ENCODE results near the gene TDRD9.
"Not testable (repeated sequence)": the region's sequence is repeated elsewhere in the genome, so short reads cannot be mapped to it uniquely, and the experiment has no call there.

Gene TDRD9

DNA sequence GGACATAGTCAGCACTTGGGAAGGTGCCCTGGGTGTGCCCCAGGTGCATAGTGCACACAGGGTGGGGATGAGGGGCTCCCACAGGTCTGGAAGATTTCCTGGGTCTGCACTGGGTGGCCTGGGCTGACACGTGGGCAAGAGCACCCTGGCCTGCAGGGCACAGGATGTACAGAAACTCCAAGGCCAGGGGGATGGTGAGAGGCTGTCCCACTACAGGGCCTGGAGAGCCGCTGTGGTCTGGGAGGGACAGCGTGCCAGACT lies 45.1 kb upstream of the TDRD9 start:
- no peak for DNase-seq (ENCODE audit: insufficient read length, low spot score)
- FAIRE-seq, result no peak
- TF ChIP-seq POU2F2 (IDR thresholded peaks at IDR 0.05; ENCODE audit: low read depth, low read length) (no peak), PAX5 (IDR thresholded peaks at IDR 0.05; ENCODE audit: insufficient read depth, low read length, severe bottlenecking) (no peak), TAF1 (IDR thresholded peaks at IDR 0.05; ENCODE audit: low read depth, low read length) (no peak), POLR2AphosphoS5 (IDR thresholded peaks at IDR 0.05; ENCODE audit: low read depth, low read length) (no peak), POLR2A (IDR thresholded peaks at IDR 0.05; ENCODE audit: low read depth, low read length) (no peak), SPI1 (IDR thresholded peaks at IDR 0.05; ENCODE audit: low read depth, low read length) (no peak)

DNA sequence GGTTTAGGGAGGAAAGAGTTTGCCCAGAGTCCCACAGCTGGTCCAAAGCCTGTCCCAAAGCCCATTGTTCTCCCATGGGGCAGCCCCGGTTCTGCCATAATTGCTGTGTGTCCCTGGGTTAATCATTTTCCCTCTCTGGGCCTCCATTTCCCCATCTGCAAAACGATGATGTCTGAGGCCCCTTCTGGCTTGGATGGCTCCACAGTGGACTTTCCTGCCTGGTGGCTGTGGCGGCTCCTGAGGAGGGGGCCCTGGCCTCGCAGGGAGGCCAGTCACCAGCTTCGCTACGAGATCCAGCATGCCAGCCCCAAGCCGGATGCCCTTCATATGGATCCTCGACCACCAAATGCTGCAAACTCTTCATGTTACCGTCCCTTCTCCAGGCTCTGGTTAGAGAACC lies 43.4 kb upstream of the TDRD9 start:
- FAIRE-seq (no peak), DNase-seq (ENCODE audit: insufficient read length, low spot score) (no peak)
- TF ChIP-seq POLR2AphosphoS5 (IDR thresholded peaks at IDR 0.05; ENCODE audit: low read depth, low read length), result no peak
- TF ChIP-seq SPI1 (IDR thresholded peaks at IDR 0.05; ENCODE audit: low read depth, low read length), result no peak
- TF ChIP-seq PAX5 (IDR thresholded peaks at IDR 0.05; ENCODE audit: insufficient read depth, low read length, severe bottlenecking), result no peak
- TF ChIP-seq POU2F2 (IDR thresholded peaks at IDR 0.05; ENCODE audit: low read depth, low read length), result no peak
- no peak for TF ChIP-seq TAF1 (IDR thresholded peaks at IDR 0.05; ENCODE audit: low read depth, low read length)
- no peak for TF ChIP-seq POLR2A (IDR thresholded peaks at IDR 0.05; ENCODE audit: low read depth, low read length)

DNA sequence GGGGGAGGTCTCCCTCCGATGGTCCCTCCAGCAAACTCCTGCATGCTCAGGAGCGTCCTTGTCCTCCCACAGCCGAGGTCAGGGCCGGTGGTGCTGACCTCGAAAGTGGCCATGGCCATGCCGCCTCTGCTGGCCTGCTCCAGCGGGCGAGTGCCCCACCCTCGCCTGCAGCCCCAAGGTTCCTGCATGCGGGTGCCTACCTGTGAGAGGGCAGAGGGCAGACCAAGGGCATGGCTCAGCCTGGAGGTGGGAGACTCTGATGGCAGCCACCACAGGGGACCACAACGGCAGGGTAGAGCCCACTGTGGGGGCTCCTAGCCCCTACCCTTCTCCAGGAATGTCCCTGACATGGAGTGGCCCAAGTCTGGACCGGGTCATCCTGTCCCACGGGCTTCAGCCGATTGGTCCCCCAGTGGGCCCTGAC lies 42.7 kb upstream of the TDRD9 start:
- no peak for FAIRE-seq
- TF ChIP-seq POU2F2 (IDR thresholded peaks at IDR 0.05; ENCODE audit: low read depth, low read length) (no peak), TAF1 (IDR thresholded peaks at IDR 0.05; ENCODE audit: low read depth, low read length) (no peak), POLR2A (IDR thresholded peaks at IDR 0.05; ENCODE audit: low read depth, low read length) (no peak), SPI1 (IDR thresholded peaks at IDR 0.05; ENCODE audit: low read depth, low read length) (no peak), PAX5 (IDR thresholded peaks at IDR 0.05; ENCODE audit: insufficient read depth, low read length, severe bottlenecking) (no peak), POLR2AphosphoS5 (IDR thresholded peaks at IDR 0.05; ENCODE audit: low read depth, low read length) (no peak)
- DNase-seq (ENCODE audit: insufficient read length, low spot score), result no peak

DNA sequence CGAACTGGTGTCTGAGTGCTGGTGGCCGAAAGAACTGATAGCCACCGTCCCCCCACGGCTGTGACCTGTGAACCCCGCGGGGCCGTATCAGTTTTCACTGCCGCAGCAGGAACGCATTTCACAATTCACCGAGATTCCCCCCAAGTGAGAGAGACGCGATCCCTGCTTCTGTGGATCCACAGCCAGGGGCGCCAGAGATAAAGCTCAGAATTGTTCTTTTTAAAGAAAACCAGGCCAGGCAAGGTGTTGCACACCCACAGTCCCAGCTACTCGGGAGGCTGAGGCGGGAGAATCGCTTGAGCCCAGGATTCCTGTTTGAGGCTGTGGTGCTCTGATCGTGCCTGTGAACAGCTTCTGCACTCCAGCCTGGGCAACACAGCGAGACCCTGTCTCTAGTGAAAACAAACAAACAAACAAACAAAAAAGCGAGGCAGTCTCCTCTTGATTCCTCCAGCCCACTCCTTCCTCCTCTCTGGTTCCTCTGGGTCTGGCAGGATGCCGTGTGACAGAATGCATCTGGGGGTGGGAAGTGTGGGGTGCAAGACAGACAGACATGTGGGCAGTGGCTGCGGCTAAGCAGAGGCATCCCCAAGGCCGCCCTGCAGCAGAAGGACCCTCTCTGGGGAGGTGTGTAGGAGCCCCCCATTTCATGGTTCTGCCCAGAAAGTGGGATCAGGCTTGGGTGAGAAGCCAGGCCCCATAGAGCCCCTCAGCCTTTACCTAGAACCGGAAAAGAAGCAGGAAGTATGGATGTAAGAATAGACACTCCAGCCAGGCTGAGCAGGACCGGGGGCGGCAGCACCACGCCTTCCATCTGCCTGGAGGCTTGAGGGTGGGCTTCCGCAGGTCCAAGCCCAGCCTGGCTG lies 41.7 kb upstream of the TDRD9 start:
- no peak for DNase-seq (ENCODE audit: insufficient read length, low spot score)
- TF ChIP-seq POLR2AphosphoS5 (IDR thresholded peaks at IDR 0.05; ENCODE audit: low read depth, low read length), result no peak
- TF ChIP-seq POU2F2 (IDR thresholded peaks at IDR 0.05; ENCODE audit: low read depth, low read length), result no peak
- TF ChIP-seq POLR2A (IDR thresholded peaks at IDR 0.05; ENCODE audit: low read depth, low read length), result no peak
- TF ChIP-seq PAX5 (IDR thresholded peaks at IDR 0.05; ENCODE audit: insufficient read depth, low read length, severe bottlenecking), result no peak
- no peak for TF ChIP-seq SPI1 (IDR thresholded peaks at IDR 0.05; ENCODE audit: low read depth, low read length)
- no peak for TF ChIP-seq TAF1 (IDR thresholded peaks at IDR 0.05; ENCODE audit: low read depth, low read length)
- no peak for FAIRE-seq

DNA sequence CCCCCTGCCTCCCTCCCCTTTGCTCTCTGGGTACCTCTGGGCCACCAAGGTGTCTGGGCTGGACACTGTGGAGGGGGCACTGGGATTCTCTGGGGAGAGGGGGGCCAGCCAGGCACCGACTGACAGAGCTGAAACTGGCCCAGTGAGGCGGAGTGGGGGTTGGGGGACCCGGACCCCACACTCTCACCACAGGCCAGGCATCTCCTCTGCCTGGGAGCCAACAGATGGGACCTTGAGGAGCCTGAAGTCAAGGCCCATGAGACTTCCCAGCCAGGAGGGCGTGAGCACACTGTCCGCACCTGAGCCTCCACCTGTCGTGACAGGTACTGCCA lies 41.1 kb upstream of the TDRD9 start:
- no peak for FAIRE-seq
- TF ChIP-seq POLR2A (IDR thresholded peaks at IDR 0.05; ENCODE audit: low read depth, low read length), result no peak

DNA sequence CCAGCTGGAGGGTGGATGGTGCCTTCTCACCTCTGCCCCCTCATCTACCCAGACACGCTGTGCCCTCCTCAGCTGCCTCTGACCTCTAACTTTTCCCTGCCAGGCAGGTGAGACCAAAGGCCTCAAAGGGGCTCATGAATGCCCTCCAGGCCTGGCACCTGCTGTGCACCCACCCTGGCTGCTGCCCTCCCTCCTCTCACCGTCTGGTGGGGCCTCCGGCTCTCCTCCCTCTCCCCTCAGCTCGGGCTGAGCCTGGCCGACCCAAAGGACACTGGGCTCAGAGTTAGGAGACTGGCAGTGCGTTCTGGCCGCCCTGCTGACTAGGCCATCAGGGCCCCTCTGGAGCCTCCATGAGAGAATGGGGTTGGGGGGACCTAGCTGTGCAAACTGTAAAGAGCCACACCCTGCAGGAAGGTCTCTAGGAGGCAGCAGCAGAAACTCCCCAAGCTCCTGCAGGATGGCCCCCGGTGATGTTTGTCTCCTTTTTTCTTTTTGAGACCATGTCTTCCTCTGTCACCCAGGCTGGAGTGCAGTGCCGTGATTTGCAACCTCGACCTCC lies 40.6 kb upstream of the TDRD9 start:
- FAIRE-seq (no peak), DNase-seq (ENCODE audit: insufficient read length, low spot score) (no peak)
- no peak for TF ChIP-seq POLR2AphosphoS5 (IDR thresholded peaks at IDR 0.05; ENCODE audit: low read depth, low read length)
- no peak for TF ChIP-seq POLR2A (IDR thresholded peaks at IDR 0.05; ENCODE audit: low read depth, low read length)
- no peak for TF ChIP-seq TAF1 (IDR thresholded peaks at IDR 0.05; ENCODE audit: low read depth, low read length)
- no peak for TF ChIP-seq SPI1 (IDR thresholded peaks at IDR 0.05; ENCODE audit: low read depth, low read length)
- no peak for TF ChIP-seq PAX5 (IDR thresholded peaks at IDR 0.05; ENCODE audit: insufficient read depth, low read length, severe bottlenecking)
- no peak for TF ChIP-seq POU2F2 (IDR thresholded peaks at IDR 0.05; ENCODE audit: low read depth, low read length)

More for the DNA sequence above, 41.1 kb upstream of the TDRD9 start:
- DNase-seq (ENCODE audit: insufficient read length, low spot score), result no peak

DNA sequence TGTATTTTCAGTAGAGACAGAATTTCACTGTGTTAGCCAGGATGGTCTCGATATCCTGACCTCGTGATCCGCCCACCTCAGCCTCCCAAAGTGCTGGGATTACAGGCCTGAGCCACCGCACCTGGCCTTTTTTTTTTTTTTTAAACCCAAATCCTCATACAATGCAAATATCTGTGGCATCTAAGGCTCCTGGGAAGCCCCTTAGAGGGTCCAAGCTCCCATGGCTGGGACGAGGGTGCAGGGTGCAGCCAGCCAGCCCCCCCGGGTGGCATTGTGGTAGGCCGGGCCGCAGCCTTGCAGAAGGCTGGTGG lies 39.3 kb upstream of the TDRD9 start:
- not testable (repeated sequence) for DNase-seq (ENCODE audit: insufficient read length, low spot score); FAIRE-seq

DNA sequence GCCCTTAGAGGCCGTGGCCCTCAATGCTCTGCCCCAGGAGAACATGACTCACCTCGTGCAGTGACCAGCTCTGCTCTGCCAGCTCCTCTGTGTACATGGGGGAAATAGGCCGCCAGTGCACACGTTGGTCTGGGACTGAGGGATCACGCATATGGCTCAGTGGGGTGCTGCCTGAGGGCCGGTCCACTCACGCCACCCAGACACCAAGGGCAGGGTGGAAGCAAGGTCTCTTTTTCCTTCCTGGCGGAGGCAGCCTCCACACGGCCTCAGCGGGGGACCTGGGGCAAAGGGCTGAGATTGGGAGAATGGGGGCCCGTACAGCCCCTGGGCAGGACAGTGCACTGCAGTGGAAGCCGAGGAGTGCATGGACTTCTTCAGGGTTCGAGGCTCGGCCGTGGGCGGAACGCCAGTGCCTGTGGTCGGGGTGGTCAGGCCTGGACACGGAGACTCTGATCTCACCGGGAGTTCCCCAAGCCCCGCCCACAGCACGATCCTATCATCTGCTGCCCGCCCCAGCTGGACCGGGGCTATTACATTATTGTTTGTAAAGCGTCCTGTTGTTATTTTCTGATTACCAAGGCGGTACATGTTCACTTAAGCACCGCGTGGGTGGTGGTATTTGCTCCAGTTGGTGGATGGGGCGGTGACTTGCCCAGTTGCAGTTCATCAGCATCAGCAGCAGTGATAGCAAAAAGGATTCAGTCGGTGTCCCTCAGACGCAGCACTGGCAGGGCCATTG lies 38.8 kb upstream of the TDRD9 start:
- DNase-seq (ENCODE audit: insufficient read length, low spot score), result no peak
- FAIRE-seq, result no peak
- TF ChIP-seq PAX5 (IDR thresholded peaks at IDR 0.05; ENCODE audit: insufficient read depth, low read length, severe bottlenecking) (no peak), POU2F2 (IDR thresholded peaks at IDR 0.05; ENCODE audit: low read depth, low read length) (no peak), SPI1 (IDR thresholded peaks at IDR 0.05; ENCODE audit: low read depth, low read length) (no peak), POLR2A (IDR thresholded peaks at IDR 0.05; ENCODE audit: low read depth, low read length) (no peak), TAF1 (IDR thresholded peaks at IDR 0.05; ENCODE audit: low read depth, low read length) (no peak), POLR2AphosphoS5 (IDR thresholded peaks at IDR 0.05; ENCODE audit: low read depth, low read length) (no peak)

DNA sequence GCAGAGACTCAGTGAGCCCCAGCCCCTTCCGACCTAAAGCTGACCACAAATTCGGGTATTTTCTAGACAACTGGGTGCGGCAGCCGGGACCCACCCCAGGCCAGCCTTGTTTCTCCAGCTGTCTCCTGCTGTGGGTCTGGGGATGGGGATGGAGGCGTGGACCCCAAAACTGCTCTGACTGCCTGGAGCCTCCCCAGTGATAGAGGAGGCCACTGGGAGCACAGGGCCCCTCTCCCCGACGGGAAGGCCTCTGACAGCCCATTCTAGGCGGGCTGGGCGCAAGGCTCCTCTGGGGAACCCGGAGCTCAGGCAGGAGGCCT lies 38.2 kb upstream of the TDRD9 start:
- no peak for TF ChIP-seq SPI1 (IDR thresholded peaks at IDR 0.05; ENCODE audit: low read depth, low read length)
- TF ChIP-seq POLR2AphosphoS5 (IDR thresholded peaks at IDR 0.05; ENCODE audit: low read depth, low read length), result no peak
- TF ChIP-seq PAX5 (IDR thresholded peaks at IDR 0.05; ENCODE audit: insufficient read depth, low read length, severe bottlenecking), result no peak
- no peak for TF ChIP-seq TAF1 (IDR thresholded peaks at IDR 0.05; ENCODE audit: low read depth, low read length)
- TF ChIP-seq POU2F2 (IDR thresholded peaks at IDR 0.05; ENCODE audit: low read depth, low read length), result no peak
- TF ChIP-seq POLR2A (IDR thresholded peaks at IDR 0.05; ENCODE audit: low read depth, low read length), result no peak

More for the DNA sequence above, 38.2 kb upstream of the TDRD9 start:
- no peak for FAIRE-seq
- DNase-seq (ENCODE audit: insufficient read length, low spot score), result no peak

All from GM12891 (cell line).